Spleen (tissue), 11 donors: ENCODE results near the gene RPTOR. TPM values are rescaled to one million over a fixed set of nuclear protein-coding genes. Genes with fewer than 3 reads are reported as not detected.
A peak's percentile ranks its signal among the peaks of the same experiment; 100 is the strongest.

Source experiments
- DNase-seq: peaks from one replicate; pipeline ENCODE4 v3.0.0-alpha.2; 2020
- H3K27ac ChIP-seq, 8 donors: fragments of 200-600 bp; sonication (generic) in 7 of 8; 1 replicate in 4 of 8; 2 replicates in 4 of 8; pipeline versions ENCODE4 v1.5.0 to v1.8.0; 2016 to 2021; ENCODE audit warnings: inconsistent platforms in 4 of 8, mild to moderate bottlenecking in 4 of 8, moderate library complexity in 1 of 8
- H3K27me3 ChIP-seq, 7 donors: fragments of 200-600 bp; sonication (generic) in 6 of 7; replicated peaks in 1 of 7; 1 replicate in 4 of 7; 2 replicates in 3 of 7; pipeline versions ENCODE4 v1.5.0 to v1.8.0; 2016 to 2021; ENCODE audit warnings: inconsistent platforms in 3 of 7, mild to moderate bottlenecking in 1 of 7
- H3K36me3 ChIP-seq, 6 donors: fragments of 200-600 bp; sonication (generic) in 5 of 6; 1 replicate in 4 of 6; 2 replicates in 2 of 6; pipeline versions ENCODE4 v1.5.0 to v1.8.0; 2016 to 2021; ENCODE audit warnings: inconsistent platforms in 2 of 6
- H3K4me1 ChIP-seq, 6 donors: fragments of 200-600 bp; sonication (generic) in 5 of 6; 1 replicate in 3 of 6; 2 replicates in 3 of 6; pipeline versions ENCODE4 v1.5.0 to v1.8.0; 2016 to 2021; ENCODE audit warnings: inconsistent platforms in 3 of 6
- H3K4me3 ChIP-seq, 8 donors: fragments of 200-600 bp; sonication (generic) in 7 of 8; 1 replicate in 4 of 8; 2 replicates in 4 of 8; pipeline versions ENCODE4 v1.5.0 to v1.8.0; 2016 to 2021; ENCODE audit warnings: inconsistent platforms in 4 of 8, mild to moderate bottlenecking in 4 of 8, moderate library complexity in 2 of 8
- H3K9me3 ChIP-seq, 8 donors: fragments of 200-600 bp; sonication (generic) in 7 of 8; 1 replicate in 4 of 8; 2 replicates in 4 of 8; pipeline versions ENCODE4 v1.5.0 to v1.8.0; 2016 to 2021; ENCODE audit warnings: inconsistent platforms in 4 of 8
- CTCF ChIP-seq, 11 experiments: fragments of 200-600 bp in 7 of 11; fragments of 450-650 bp in 4 of 11; sonication (generic) in 4 of 11; IDR thresholded peaks in 8 of 11; conservative IDR thresholded peaks in 3 of 11; 1 replicate in 7 of 11; 2 replicates in 4 of 11; pipeline versions ENCODE4 v1.4.0 to v1.8.0; 2016 to 2021; ENCODE audit warnings: antibody characterized with exemption in 11 of 11, inconsistent platforms in 4 of 11, mild to moderate bottlenecking in 1 of 11
- POLR2A ChIP-seq, 3 donors: fragments of 450-650 bp; IDR thresholded peaks; one replicate each; pipeline ENCODE4 v1.5.1; 2017; ENCODE audit warnings: antibody characterized with exemption in 3 of 3, mild to moderate bottlenecking in 1 of 3
- POLR2AphosphoS5 ChIP-seq, 3 donors: sonication (generic); formaldehyde crosslinking; IDR thresholded peaks; one replicate each; pipeline ENCODE4 v1.5.1; 2017; ENCODE audit warnings: antibody characterized with exemption in 3 of 3
- WGBS, 5 donors: extraction: QIAGEN DNeasy Blood & Tissue Kit in 3 of 5; methylation state at CpG; one replicate each; pipeline versions ENCODE4 v1.1.5 to v1.1.7; 2013 to 2018; 5-methylcytosine and 5-hydroxymethylcytosine counted together
- intact Hi-C: fragments of 100-400 bp; cut with DNase I; formaldehyde crosslinking; loops from one replicate; pipeline ENCODE4 v1.15.0; 2023; ENCODE audit warnings: low total_unique reads
- polyA plus RNA-seq, 3 donors: library from polyadenylated mRNA; stranded (reverse); fragments of 200-250 nt; gene quantifications; one replicate each; pipeline ENCODE4 v1.2.1, GENCODE V29; 2013
- total RNA-seq, 7 donors: library from RNA; depleted of rRNA in 3 of 7; stranded (reverse); fragments of >200 nt in 3 of 7; fragmentation: NEBNext Ultra II Directional in 4 of 7; extraction: Animal tissue kit (Norgen Biotek cat#: 25700) in 4 of 7; gene quantifications; one replicate each; pipeline versions ENCODE4 v1.1.0 to v1.2.1, GENCODE V29; 2016 to 2021
- donor health status: healthy with polysubstance abuse.
- donor health status: DM: no; HTN: no; CAD: no; lungs with moderate emphysema.
- donor health status: DM: no; HTN: no; CAD: no.
- donor health status: Bipolar disorder and iron deficiency.
- donor health status: healthy.
- donor health status: DM: no; HTN: no; CAD: no.
- donor health status: DM: yes; HTN: yes; CAD: no.

Gene RPTOR
- total and polyA plus RNA-seq, 10 donors = 3.1 to 61.2 (median 40.7) TPM

DNA sequence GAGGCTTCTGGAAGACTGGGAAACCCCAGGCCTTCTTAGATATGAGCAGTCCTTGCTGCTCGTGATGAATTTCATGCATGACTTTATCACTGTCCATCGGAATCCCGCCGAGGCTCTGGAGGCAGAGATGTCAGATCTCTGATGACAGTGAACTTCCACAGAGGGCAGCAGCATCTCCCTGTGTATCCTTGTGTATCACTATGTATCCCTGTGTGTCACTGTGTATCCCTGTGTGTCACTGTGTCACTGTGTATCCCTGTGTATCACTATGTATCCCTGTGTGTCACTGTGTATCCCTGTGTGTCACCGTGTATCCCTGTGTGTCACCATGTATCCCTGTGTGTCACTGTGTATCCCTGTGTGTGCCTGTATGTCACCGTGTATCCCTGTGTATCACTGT lies 286.9 kb downstream of the RPTOR start:
- H3K9me3 ChIP-seq = no peaks in the 10 kb centered on the region
- intact Hi-C loops = no loop called here
- peaks cover 8 to 50% (median 33%) of the 10 kb centered on the region in 6 donors for H3K4me1 ChIP-seq

DNA sequence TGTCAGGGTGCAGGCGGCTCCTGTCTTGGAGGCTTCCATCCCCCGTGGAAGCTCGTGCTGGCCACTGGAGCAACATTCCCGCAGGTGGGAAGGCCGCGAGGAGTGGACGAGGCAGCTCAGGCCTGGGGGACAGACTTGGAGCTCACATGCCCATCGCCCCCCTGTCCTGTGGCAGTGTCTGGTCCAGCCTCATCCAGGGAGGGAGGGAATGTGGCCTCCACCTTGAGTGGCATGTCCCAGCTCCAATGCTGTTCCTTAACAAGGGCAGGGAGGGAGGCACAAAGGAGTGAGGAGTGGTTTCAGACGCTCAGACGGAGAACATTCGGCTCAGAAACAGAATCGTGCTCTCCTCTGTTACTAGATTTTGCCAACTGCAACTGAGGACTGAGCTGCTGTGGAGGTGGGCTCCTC lies 287.6 kb downstream of the RPTOR start:
- H3K4me1 ChIP-seq = peaks cover 8 to 42% (median 25%) of the 10 kb centered on the region in 6 donors
- intact Hi-C loops = no loop called here
- H3K36me3 ChIP-seq = peaks cover 0 to 13% (median 0%) of the 10 kb centered on the region in 6 donors
- no peaks in the 10 kb centered on the region for H3K27me3 ChIP-seq
- peak overlapping the region; percentile 84 to 90 (median 86) for H3K27ac ChIP-seq
- no peaks in the 10 kb centered on the region for H3K9me3 ChIP-seq
- peak overlapping the region in 5 of 8 donors; percentile 35 to 65 (median 46) for H3K4me3 ChIP-seq
- no peak for TF ChIP-seq CTCF (IDR thresholded peaks at IDR 0.05 in 8 of 11, conservative IDR thresholded peaks at IDR 0.05 in 3 of 11)
- no peak for TF ChIP-seq POLR2A (IDR thresholded peaks at IDR 0.05)
- peak in 1 of 3 donors; percentile 11 for TF ChIP-seq POLR2AphosphoS5 (IDR thresholded peaks at IDR 0.05)
- no peak for DNase-seq
- WGBS, 5 donors = 66 to 85% (median 78%) methylated on average over 9 to 12 of the region's 12 CpGs

More for the DNA sequence above, 286.9 kb downstream of the RPTOR start:
- no peaks in the 10 kb centered on the region for H3K27me3 ChIP-seq
- H3K27ac ChIP-seq = peak overlapping the region in 2 of 8 donors; percentile 87 to 88
- no peak for TF ChIP-seq POLR2AphosphoS5 (IDR thresholded peaks at IDR 0.05)
- no peak for TF ChIP-seq CTCF (IDR thresholded peaks at IDR 0.05 in 8 of 11, conservative IDR thresholded peaks at IDR 0.05 in 3 of 11)
- no peak for TF ChIP-seq POLR2A (IDR thresholded peaks at IDR 0.05)
- 85 to 100% (median 97%) methylated on average over 6 of the region's 6 CpGs for WGBS, 5 donors
- H3K4me3 ChIP-seq = no peak overlapping the region
- no peak for DNase-seq
- H3K36me3 ChIP-seq = peaks cover 0 to 21% (median 3%) of the 10 kb centered on the region in 6 donors

- peaks cover 0 to 13% (median 2%) of the 10 kb centered on the region in 6 donors for H3K36me3 ChIP-seq
- WGBS, 5 donors = 4 to 6% (median 4%) methylated on average over 22 to 25 of the region's 25 CpGs
- intact Hi-C loops = no loop called here
- peak overlapping the region; percentile 84 to 90 (median 86) for H3K27ac ChIP-seq
- H3K4me3 ChIP-seq = peak overlapping the region; percentile 14 to 65 (median 44)
- peaks cover 8 to 34% (median 20%) of the 10 kb centered on the region in 6 donors for H3K4me1 ChIP-seq
- peak; percentile 90 for DNase-seq
- no peaks in the 10 kb centered on the region for H3K27me3 ChIP-seq
- H3K9me3 ChIP-seq = no peaks in the 10 kb centered on the region
- peak; percentile 84 to 86 (median 85) for TF ChIP-seq POLR2AphosphoS5 (IDR thresholded peaks at IDR 0.05)
- no peak for TF ChIP-seq CTCF (IDR thresholded peaks at IDR 0.05 in 8 of 11, conservative IDR thresholded peaks at IDR 0.05 in 3 of 11)
- peak in 1 of 3 donors; percentile 41 for TF ChIP-seq POLR2A (IDR thresholded peaks at IDR 0.05)
Observed at GRCh38 chr17:80832888-80833583, 288.4 kb downstream of the RPTOR start.
